HCT116 (cell line): ENCODE results near the gene ATG14. TPM values are rescaled to one million over a fixed set of nuclear protein-coding genes. Genes with fewer than 3 reads are reported as not detected.
A peak's percentile ranks its signal among the peaks of the same experiment; 100 is the strongest.

Source experiments
- ATAC-seq: fragments of 200-7000 bp; cut with Tn5 transposase; 2 replicates; pipeline ENCODE4 v1.9.1; 2020; ENCODE audit warnings: mild to moderate bottlenecking, moderate library complexity
- BruUV-seq: library from RNA; stranded (reverse); fragments of 400-500 nt; replicated peaks from 2 replicates; lab custom pipeline; 2021; lab: Mats Ljungman, UMichigan
- CTCF ChIA-PET: fragments of 300-600 bp; sonication (Branson Sonifier 250); formaldehyde crosslinking; loops from one replicate; lab custom pipeline; 2021; ENCODE audit warnings: antibody characterized with exemption; lab: Charles Lee
- POLR2A ChIA-PET: fragments of 300-600, 350-600 bp; sonication (Branson Sonifier 250); formaldehyde crosslinking; loops from one replicate; lab custom pipeline; 2021; ENCODE audit warnings: antibody characterized with exemption; lab: Charles Lee
- RAD21 ChIA-PET, 2 experiments: fragments of 300-600 bp; sonication (Branson Sonifier 250); formaldehyde crosslinking; loops; one replicate each; lab custom pipeline; 2023; ENCODE audit warnings: low total read pairs in 2 of 2; ENCODE audit not compliant: uncharacterized antibody in 2 of 2, unreplicated experiment in 2 of 2, low non-redundant PET in 1 of 2; lab: Charles Lee
- DNase-seq: peaks from one replicate; pipeline ENCODE4 v3.0.0-alpha.2; 2010; ENCODE audit warnings: low read depth, low spot score
- H2AFZ ChIP-seq: fragments of 200-600 bp; shearing (Covaris generic), sonication (generic); 2 replicates; pipeline ENCODE4 v1.6.1; 2017; ENCODE audit warnings: low read depth, mixed run types, mixed read lengths, antibody characterized with exemption, low read length; ENCODE audit not compliant: poor library complexity, severe bottlenecking
- H3K27ac ChIP-seq: 2 replicates; pipeline ENCODE4 v1.5.1; 2012; ENCODE audit warnings: low read depth, low read length
- H3K27me3 ChIP-seq: fragments of 200-600 bp; sonication (generic); 2 replicates; pipeline ENCODE4 v1.6.1; 2016; ENCODE audit warnings: mixed run types, low read length, mixed read lengths; ENCODE audit not compliant: insufficient read depth
- H3K36me3 ChIP-seq, 2 experiments: fragments of 200-500 bp in 1 of 2; fragments of 200-600 bp in 1 of 2; sonication (Bioruptor generic) in 1 of 2; sonication (generic) in 1 of 2; 2 replicates each; pipeline versions ENCODE4 v1.5.1 to v1.6.1; 2014 to 2016; ENCODE audit warnings: low read length in 2 of 2, inconsistent platforms in 1 of 2, mixed read lengths in 1 of 2, mixed run types in 1 of 2; ENCODE audit not compliant: insufficient read depth in 2 of 2, control insufficient read depth in 1 of 2
- H3K4me1 ChIP-seq, 2 experiments: fragments of 200-600 bp in 1 of 2; sonication (generic) in 1 of 2; 2 replicates each; pipeline versions ENCODE4 v1.5.1 to v1.6.1; 2012 to 2017; ENCODE audit warnings: low read length in 2 of 2, inconsistent platforms in 1 of 2, mild to moderate bottlenecking in 1 of 2, mixed read lengths in 1 of 2, mixed run types in 1 of 2, moderate library complexity in 1 of 2; ENCODE audit not compliant: insufficient read depth in 2 of 2, control insufficient read depth in 1 of 2
- H3K4me2 ChIP-seq: fragments of 200-600 bp; sonication (generic); 2 replicates; pipeline ENCODE4 v1.6.1; 2017; ENCODE audit warnings: mixed run types, low read length, mixed read lengths
- H3K4me3 ChIP-seq, 2 experiments: fragments of 200-600 bp in 1 of 2; sonication (generic) in 1 of 2; replicated peaks in 1 of 2; 2 replicates each; pipeline ENCODE4 v1.5.1; 2011 to 2016; ENCODE audit warnings: low read length in 2 of 2, control low read depth in 1 of 2, low read depth in 1 of 2, mild to moderate bottlenecking in 1 of 2, mixed read lengths in 1 of 2, mixed run types in 1 of 2
- H3K79me2 ChIP-seq: fragments of 200-600 bp; sonication (generic); 2 replicates; pipeline ENCODE4 v1.6.1; 2017; ENCODE audit warnings: mild to moderate bottlenecking, mixed run types, low read length, moderate library complexity, mixed read lengths; ENCODE audit not compliant: insufficient read depth
- H3K9ac ChIP-seq: fragments of 200-600 bp; sonication (generic); 2 replicates; pipeline ENCODE4 v1.6.1; 2016; ENCODE audit warnings: low read length, mixed read lengths
- H3K9me2 ChIP-seq: fragments of 200-600 bp; sonication (generic), shearing (Covaris generic); 2 replicates; pipeline ENCODE4 v1.6.1; 2017; ENCODE audit warnings: mixed run types, mild to moderate bottlenecking, moderate library complexity; ENCODE audit not compliant: insufficient read depth
- H3K9me3 ChIP-seq, 2 experiments: fragments of 200-500 bp in 1 of 2; fragments of 200-600 bp in 1 of 2; sonication (Bioruptor generic) in 1 of 2; sonication (generic) in 1 of 2; 2 replicates each; pipeline ENCODE4 v1.6.1; 2014 to 2017; ENCODE audit warnings: low read length in 2 of 2, mixed read lengths in 2 of 2, inconsistent platforms in 1 of 2, low read depth in 1 of 2, mild to moderate bottlenecking in 1 of 2, mixed run types in 1 of 2, moderate library complexity in 1 of 2; ENCODE audit not compliant: control insufficient read depth in 1 of 2, insufficient read depth in 1 of 2
- H4K20me1 ChIP-seq: fragments of 200-600 bp; sonication (generic), shearing (Covaris generic); 2 replicates; pipeline ENCODE4 v1.6.1; 2017; ENCODE audit warnings: mixed run types, mild to moderate bottlenecking, moderate library complexity; ENCODE audit not compliant: insufficient read depth
- CBX3 ChIP-seq: IDR thresholded peaks from 2 replicates; pipeline ENCODE4 v1.6.1; 2012; ENCODE audit warnings: low read depth
- CEBPB ChIP-seq: IDR thresholded peaks from 2 replicates; pipeline ENCODE4 v1.6.1; 2012; ENCODE audit warnings: low read depth
- CTCF ChIP-seq, 3 experiments: fragments of 200-600 bp in 1 of 3; sonication (generic) in 1 of 3; IDR thresholded peaks in 2 of 3; conservative IDR thresholded peaks in 1 of 3; 2 replicates each; pipeline ENCODE4 v1.5.1; 2012 to 2017; ENCODE audit warnings: low read depth in 2 of 3, low read length in 2 of 3, antibody characterized with exemption in 1 of 3, borderline replicate concordance in 1 of 3, control low read depth in 1 of 3, mild to moderate bottlenecking in 1 of 3, mixed read lengths in 1 of 3, mixed run types in 1 of 3, moderate library complexity in 1 of 3; ENCODE audit not compliant: insufficient read depth in 1 of 3
- EGR1 ChIP-seq: IDR thresholded peaks from 2 replicates; pipeline ENCODE4 v1.6.1; 2012; ENCODE audit warnings: low read depth
- ELF1 ChIP-seq: IDR thresholded peaks from 2 replicates; pipeline ENCODE4 v1.6.1; 2012; ENCODE audit warnings: low read depth, borderline replicate concordance
- EZH2 ChIP-seq: fragments of 200-600 bp; sonication (generic); IDR thresholded peaks from 2 replicates; pipeline ENCODE4 v1.6.1; 2017; ENCODE audit warnings: antibody characterized with exemption, mixed run types
- EZH2phosphoT487 ChIP-seq: fragments of 200-600 bp; IDR thresholded peaks from 2 replicates; pipeline ENCODE4 v1.6.1; 2018; ENCODE audit warnings: antibody characterized with exemption, borderline replicate concordance
- FOSL1 ChIP-seq: IDR thresholded peaks from 2 replicates; pipeline ENCODE4 v1.6.1; 2012; ENCODE audit warnings: low read depth
- POLR2AphosphoS5 ChIP-seq: IDR thresholded peaks from 2 replicates; pipeline ENCODE4 v1.6.1; 2011; ENCODE audit warnings: mild to moderate bottlenecking, low read depth, low read length, moderate library complexity
- SIN3A ChIP-seq: IDR thresholded peaks from 2 replicates; pipeline ENCODE4 v1.6.1; 2012; ENCODE audit warnings: low read depth
- SRF ChIP-seq: IDR thresholded peaks from 2 replicates; pipeline ENCODE4 v1.6.1; 2012; ENCODE audit warnings: low read depth
- TCF7L2 ChIP-seq: IDR thresholded peaks from 2 replicates; pipeline ENCODE4 v1.7.0; 2011; ENCODE audit warnings: borderline replicate concordance, inconsistent platforms; ENCODE audit not compliant: insufficient read depth, insufficient read length; ENCODE audit errors: extremely low read depth
- YY1 ChIP-seq: IDR thresholded peaks from 2 replicates; pipeline ENCODE4 v1.6.1; 2011; ENCODE audit warnings: low read length, low read depth, moderate library complexity, mild to moderate bottlenecking; ENCODE audit not compliant: insufficient replicate concordance; ENCODE audit errors: extremely low read depth
- ZBTB33 ChIP-seq: IDR thresholded peaks from 2 replicates; pipeline ENCODE4 v1.6.1; 2011; ENCODE audit warnings: mild to moderate bottlenecking, low read length, moderate library complexity; ENCODE audit not compliant: insufficient replicate concordance; ENCODE audit errors: extremely low read depth
- ZNF274 ChIP-seq: fragments of 200-500 bp; sonication (Bioruptor generic); IDR thresholded peaks from 2 replicates; pipeline ENCODE4 v1.6.1; 2014; ENCODE audit warnings: mild to moderate bottlenecking, low read depth, low read length, inconsistent platforms
- intact Hi-C: fragments of 100-400 bp; cut with micrococcal nuclease; formaldehyde crosslinking; loops from 2 replicates; pipeline ENCODE4 v1.10.0; 2022
- total RNA-seq: library from RNA; stranded (reverse); gene quantifications from one replicate; pipeline ENCODE4 v1.2.1, GENCODE V29; 2021; ENCODE audit not compliant: unreplicated experiment

ATG14 gene
- total RNA-seq, 1 experiment from 2014 or later: 9.9 TPM

- TF ChIP-seq CTCF (IDR thresholded peaks at IDR 0.05 in 2 of 3, conservative IDR thresholded peaks at IDR 0.05 in 1 of 3; ENCODE audit: borderline replicate concordance in 1 of 3, insufficient read depth in 1 of 3, low read depth in 2 of 3, low read length in 2 of 3): no peak
- no peak for TF ChIP-seq EZH2phosphoT487
These were observed 36.5 kb upstream of the ATG14 start (continued) for GRCh38 chr14:55448141-55448614.

GRCh38 chr14:55446833-55447232 is 35.2 kb upstream of the ATG14 start:
- Histone ChIP-seq H3K4me1 (peaks cover 49 to 62% of the 10 kb centered on the region in 2 experiments), H3K79me2 (no peaks in the 10 kb centered on the region), H3K9ac (peak overlapping the region; percentile 64), H3K36me3 (no peaks in the 10 kb centered on the region), H3K9me3 (no peaks in the 10 kb centered on the region), H2AFZ (peak overlapping the region; percentile 92), H3K9me2 (no peaks in the 10 kb centered on the region), H3K4me2 (peak overlapping the region; percentile 70), H3K27me3 (no peaks in the 10 kb centered on the region), H4K20me1 (no peaks in the 10 kb centered on the region), H3K4me3 (peak overlapping the region; percentile 7 to 34; a peak in 3 of 4 replicates), H3K27ac (peak overlapping the region; percentile 99)
- no peak for TF ChIP-seq SIN3A
- peak; percentile 39; the same call in 1 of the 2 replicates for TF ChIP-seq POLR2AphosphoS5
- peak; percentile 39 for TF ChIP-seq YY1
- TF ChIP-seq ZBTB33: no peak
- TF ChIP-seq ZNF274: no peak
- no peak for TF ChIP-seq EZH2
- TF ChIP-seq CBX3: peak; percentile 23; the same call in 1 of the 2 replicates
- no peak for TF ChIP-seq EZH2phosphoT487
- TF ChIP-seq FOSL1: peak; percentile 16; the same call in 1 of the 2 replicates
- 0 out of 2 replicates have a peak, but pooled peaks have one; percentile 32 for TF ChIP-seq EGR1
- peak; percentile 33 for TF ChIP-seq TCF7L2
- no peak; the same call in 1 of the 2 replicates for TF ChIP-seq CEBPB
- no peak for TF ChIP-seq SRF
- no peak for TF ChIP-seq ELF1
- ChIA-PET CTCF (interaction anchor here (0.6 to 2.9 kb wide), 39 partner anchors 7 to 1040 kb away, joined by 3 to 17 read pairs (median 4); partner anchors contain the start of gene KTN1), RAD21 (interaction anchor here (1.0 to 1.5 kb wide), 3 partner anchors 12 to 1028 kb away, joined by 3 to 6 read pairs (median 4); no protein-coding TSS in a partner anchor), POLR2A (interaction anchor here (0.7 to 2.9 kb wide), 5 partner anchors 16 to 139 kb away, joined by 3 to 11 read pairs (median 3); no protein-coding TSS in a partner anchor)
- no peak for ATAC-seq
- intact Hi-C loops: loop anchor here (1.0 to 10.0 kb wide), 4 partner anchors 134 to 408 kb away; partner anchors contain the start of gene KTN1
- peak; percentile 69 for DNase-seq
- no TSS peak for BruUV-seq
